HG03095 (cell line): ENCODE data around the gene PHOX2A.
"Not testable (repeated sequence)": the region's sequence is repeated elsewhere in the genome, so short reads cannot be mapped to it uniquely, and the experiment has no call there.

Experiments used
- ATAC-seq: cut with Tn5 transposase; IDR thresholded peaks from one replicate; pipeline ENCODE4 v1.9.1; 2021; ENCODE audit warnings: moderate library complexity; ENCODE audit not compliant: unreplicated experiment

The PHOX2A gene

GRCh38 chr11:72244060-72244360, at the start of gene PHOX2A:
TSS of gene PHOX2A (minus strand) at chr11:72244176. CDS start at chr11:72244004, 172 bp downstream.
- ATAC-seq, result no peak

GRCh38 chr11:72293391-72293790, 49.4 kb upstream of the PHOX2A start:
- no peak for ATAC-seq

DNA sequence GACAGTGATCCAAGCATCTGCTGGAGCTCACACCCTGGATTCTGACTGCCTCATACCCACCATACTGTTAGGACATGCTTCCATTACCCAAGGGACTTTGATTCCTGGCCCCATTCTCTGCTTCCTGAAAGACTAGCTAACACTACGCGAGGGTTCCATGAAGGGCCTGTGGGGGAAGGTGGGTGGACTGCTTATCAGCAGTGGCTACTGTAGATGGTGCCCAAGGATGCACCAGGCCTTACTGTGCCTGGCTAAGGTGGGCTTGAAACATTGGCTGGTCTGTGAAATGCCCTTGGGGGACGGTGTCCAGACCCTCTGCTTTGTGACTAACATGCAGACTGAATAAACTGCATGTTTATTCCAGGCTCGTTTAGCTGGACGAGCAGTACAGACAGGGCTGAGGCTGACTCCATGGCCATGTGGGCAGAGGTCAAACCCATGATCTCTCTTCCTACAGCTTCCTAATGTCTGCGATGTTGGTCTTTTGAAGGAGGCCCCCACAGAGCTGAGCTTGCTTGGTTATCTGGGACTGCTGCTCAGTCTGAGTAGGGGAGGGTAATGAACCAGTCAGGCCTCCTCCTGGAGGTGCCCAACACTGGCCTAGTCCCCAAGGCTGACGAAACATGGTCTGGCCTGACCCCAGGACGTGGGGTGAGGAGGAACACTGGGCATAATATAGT, 48.3 kb upstream of the PHOX2A start:
- no peak for ATAC-seq

- not testable (repeated sequence) for ATAC-seq
These were observed 46.8 kb upstream of the PHOX2A start for GRCh38 chr11:72290741-72291140.

GRCh38 chr11:72287293-72287692, 43.3 kb upstream of the PHOX2A start:
- ATAC-seq, result no peak

GRCh38 chr11:72283947-72284346, 40.0 kb upstream of the PHOX2A start:
- no peak for ATAC-seq

- ATAC-seq, result no peak
These were observed 36.8 kb upstream of the PHOX2A start for GRCh38 chr11:72280726-72281315.

- no peak for ATAC-seq
These were observed 36.1 kb upstream of the PHOX2A start for GRCh38 chr11:72280037-72280436.

DNA sequence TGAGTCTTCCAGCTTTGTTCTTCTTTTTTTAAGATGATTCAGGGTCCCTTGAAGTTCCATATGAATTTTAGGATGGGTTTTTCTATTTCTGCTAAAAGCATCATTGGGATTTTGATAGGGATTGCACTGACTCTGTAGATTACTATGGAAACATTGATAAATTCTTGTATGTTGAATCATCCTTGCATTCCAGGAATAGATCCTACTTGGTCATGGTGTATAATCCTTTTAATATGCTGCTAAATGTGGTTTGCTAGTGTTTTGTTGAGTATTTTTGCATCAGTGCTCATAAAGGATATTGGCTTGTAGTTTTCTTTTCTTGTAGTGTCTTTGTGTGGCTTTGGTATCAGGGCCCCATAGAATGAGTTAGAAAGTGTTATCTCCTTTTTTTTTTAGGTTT, 34.9 kb upstream of the PHOX2A start:
- no peak for ATAC-seq

GRCh38 chr11:72274435-72274834, 30.5 kb upstream of the PHOX2A start:
- ATAC-seq, result no peak

DNA sequence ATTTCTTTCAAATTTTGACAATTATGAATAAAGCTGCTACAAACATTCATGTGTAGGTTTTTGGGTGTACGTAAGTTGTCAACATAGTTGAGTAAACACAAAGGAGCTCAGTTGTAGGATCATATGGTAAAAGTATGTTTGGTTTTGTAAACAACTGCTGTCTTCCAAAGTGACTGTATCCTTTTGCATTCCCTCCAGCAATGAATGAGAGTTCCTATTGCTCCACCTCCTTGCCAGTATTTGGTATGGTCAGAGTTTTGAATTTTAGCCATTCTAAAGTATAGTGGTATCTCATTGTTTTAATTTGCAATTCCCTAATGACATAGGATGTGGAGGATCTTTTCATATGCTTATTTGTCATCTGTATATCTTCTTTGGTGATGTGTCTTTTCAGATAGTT, 28.0 kb upstream of the PHOX2A start:
- no peak for ATAC-seq

DNA sequence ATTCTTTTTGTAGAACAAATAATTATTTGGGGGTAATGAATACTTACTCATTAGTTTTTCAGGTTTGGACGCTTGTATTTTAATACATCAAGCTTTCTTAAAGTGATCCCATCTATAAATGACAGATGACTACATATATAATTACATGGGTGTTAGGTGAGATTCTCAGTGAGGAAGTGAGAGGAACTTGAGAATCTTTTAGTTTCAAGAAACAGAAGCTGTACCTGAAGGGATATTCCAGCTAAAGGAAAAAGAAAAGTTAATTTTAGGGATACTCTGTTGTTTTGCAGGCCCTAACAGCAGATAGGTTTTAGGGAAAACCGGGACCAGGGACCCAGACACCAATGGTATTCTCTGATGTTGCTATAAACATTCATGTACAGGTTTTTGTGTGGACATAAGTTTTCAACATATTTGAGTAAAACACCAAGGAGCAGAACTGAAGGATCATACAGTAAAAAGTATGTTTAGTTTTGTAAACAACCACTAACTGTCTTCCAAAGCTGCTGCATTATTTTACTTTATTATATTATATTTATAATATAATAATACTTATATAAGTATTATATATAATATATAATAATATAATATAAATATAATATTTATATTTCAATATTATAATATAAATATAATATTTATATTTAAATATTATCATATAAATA, 24.1 kb upstream of the PHOX2A start:
- ATAC-seq, result no peak

- ATAC-seq, result not testable (repeated sequence)
These were observed 23.0 kb upstream of the PHOX2A start for GRCh38 chr11:72266960-72267359.

- ATAC-seq, result no peak
These were observed 22.0 kb upstream of the PHOX2A start for GRCh38 chr11:72265951-72266350.

DNA sequence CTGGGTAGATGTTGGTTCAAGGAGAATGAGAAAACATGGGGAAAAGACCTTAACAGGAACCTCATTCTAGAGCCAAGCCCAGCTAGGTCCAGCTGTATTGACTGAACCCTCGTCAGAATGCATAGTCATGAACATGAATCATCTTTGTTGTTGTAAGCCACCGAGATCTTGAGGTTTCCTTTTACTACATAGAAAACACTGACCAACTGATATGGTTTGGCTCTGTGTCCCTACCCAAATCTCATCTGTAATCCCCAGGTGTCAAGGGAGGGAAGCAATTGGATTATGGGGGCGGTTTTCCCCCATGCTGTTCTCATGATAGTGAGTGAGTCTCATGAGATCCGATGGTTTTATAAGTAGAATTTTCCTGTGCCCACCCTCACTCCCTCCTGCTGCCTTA, 19.4 kb upstream of the PHOX2A start:
- ATAC-seq, result no peak

DNA sequence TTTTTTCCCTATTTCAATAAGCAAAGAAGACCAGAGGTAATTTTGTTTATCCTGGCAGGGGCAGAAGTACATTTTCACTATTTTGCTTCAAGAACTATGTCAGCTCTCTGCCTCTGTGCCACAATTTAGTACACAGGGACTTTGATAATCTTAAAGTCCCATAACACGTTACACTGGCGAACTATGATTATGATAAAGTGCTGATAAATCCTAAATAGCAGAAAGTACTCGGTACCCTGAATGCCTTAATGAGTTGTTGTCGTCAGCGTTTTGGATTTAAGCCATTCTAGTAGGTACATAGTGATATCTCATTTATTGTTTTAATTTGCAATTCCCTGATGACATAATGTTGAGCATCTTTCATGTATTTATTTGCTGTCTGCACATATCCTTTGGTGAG, 16.6 kb upstream of the PHOX2A start:
- no peak for ATAC-seq

DNA sequence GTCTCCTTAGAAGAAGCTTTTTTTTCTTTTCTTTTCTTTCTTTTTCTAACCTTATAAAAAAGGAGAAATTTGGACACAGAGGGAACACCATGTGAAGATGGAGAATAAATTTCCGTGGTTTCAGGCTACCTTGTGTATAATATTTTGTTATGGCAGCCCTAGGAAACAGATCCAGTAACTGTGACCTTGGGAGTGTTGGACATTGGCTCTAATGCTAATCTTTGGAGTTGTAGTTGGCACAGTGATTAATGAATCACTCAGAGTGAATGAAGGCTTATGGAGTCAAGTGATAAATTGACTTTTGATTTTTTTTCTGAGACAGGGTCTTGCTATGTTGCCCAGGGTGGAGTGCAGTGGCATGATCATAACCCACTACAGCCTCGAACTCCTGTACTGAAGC, 15.5 kb upstream of the PHOX2A start:
- ATAC-seq, result no peak

DNA sequence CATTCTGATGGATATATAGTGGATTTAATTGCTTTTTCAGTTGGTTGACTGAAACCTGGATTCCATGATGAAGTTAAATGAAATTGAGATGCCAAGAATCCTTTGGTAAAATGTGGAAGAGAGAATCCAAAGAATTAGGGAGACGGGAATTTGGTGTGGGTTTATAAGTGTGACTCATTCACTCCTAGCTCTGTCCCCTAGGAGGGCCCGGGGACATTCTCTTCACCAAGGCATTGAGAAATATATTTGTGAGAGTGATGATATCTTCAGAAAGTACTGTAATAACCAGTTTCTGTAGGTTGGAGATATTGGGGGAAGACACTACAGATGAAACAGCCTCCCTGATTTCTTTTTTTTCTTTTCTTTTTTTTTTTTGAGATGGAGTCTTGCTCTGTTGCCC, 13.6 kb upstream of the PHOX2A start:
- ATAC-seq, result no peak

DNA sequence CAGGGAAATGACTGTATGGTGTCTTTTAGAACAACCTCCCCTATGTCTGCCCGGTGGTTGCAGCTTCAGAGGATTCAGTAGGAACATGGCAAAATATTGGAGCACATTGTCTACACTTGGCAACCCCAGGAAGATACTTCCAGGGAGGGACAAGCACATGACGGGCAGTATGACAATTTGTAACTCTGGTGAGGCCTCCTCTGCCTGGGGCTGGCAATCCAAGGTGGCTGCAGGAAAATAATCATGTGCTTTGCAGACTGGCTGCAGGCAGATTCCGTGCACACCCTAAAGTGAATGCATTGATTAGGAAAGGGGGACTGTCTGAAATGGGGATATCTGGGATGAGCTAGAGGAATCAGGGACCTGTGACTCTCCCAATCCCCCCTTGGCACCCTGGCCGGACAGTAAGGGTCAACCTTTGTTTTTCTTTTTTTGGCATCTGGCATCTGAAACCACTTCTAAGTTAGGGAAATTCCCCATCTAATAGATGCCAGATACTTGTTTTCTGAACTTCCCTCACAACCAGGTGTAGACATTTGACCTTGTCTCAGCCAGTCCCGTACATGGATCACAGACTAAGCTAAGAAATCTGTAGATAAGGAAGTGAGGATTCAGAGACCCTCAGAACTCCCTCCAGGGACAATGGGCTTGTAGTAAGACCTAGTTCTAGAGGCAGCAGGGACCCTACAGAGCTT, 10.5 kb upstream of the PHOX2A start:
- ATAC-seq, result no peak

DNA sequence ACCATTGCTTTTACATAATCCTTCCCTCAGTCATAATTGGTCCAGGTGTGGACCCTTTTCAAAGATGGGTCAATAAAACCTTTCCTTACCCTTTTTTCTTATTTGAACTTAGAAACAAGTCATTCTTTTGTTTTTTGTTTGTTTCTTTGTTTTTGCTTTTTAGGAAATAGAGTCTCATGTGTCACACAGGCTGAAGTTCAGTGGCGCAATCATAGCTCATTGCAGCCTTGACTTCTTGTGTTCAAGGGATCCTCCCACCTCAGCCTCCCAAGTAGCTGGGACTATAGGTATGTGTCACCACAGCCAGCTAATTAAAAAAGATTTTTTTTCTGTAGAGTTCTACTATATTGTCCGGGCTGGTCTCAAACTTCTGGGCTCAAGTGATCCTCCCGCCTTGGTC, 9.4 kb upstream of the PHOX2A start:
- ATAC-seq, result no peak

DNA sequence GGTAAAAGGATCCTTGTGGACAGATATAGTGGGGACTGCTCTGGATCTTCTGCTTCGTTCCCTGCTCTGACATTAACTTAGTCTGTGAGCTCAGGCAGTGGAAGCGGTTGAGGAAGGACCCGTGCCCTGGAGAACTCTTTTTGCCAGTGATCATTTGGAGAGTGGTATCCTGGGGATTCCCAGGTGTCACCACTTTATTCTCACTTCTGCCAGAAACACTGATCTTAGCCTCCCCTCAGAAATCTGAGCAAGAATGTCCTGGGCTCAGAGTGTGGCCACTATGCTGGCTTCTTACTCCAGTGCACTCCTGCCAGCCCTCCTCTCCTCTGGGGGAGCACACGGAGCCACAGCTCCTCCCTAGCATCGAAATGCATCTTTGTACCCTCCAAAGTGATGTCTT, 7.6 kb upstream of the PHOX2A start:
- no peak for ATAC-seq
